NCI-H2081 treated with DMSO at 0.1 percent for 48 hours (cell line): ENCODE measurements around the gene YY2.
"Not testable (repeated sequence)": the region's sequence is repeated elsewhere in the genome, so short reads cannot be mapped to it uniquely, and the experiment has no call there.

Source experiments
- DNase-seq: peaks from one replicate; lab custom pipeline; 2025; lab: John Stamatoyannopoulos, UW

YY2 gene

DNA sequence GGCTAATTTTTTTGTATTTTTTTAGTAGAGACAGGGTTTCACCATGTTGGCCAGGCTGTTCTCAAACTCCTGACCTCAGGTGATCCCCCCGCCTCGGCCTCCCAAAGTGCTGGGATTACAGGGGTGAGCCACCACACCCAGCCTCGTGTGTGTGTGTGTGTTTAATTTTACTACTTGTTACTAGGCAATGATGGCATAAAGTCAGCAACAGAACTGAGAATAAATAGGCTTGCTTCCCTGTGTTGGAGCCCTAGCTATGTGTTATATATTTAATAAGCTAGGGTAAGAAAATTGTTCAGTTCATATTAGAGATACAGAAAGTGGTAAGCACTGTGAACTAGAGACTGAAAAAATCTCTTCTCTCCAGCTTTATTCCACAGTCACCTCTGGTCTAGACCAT, 18.4 kb downstream of the YY2 start:
- DNase-seq = not testable (repeated sequence)

DNA sequence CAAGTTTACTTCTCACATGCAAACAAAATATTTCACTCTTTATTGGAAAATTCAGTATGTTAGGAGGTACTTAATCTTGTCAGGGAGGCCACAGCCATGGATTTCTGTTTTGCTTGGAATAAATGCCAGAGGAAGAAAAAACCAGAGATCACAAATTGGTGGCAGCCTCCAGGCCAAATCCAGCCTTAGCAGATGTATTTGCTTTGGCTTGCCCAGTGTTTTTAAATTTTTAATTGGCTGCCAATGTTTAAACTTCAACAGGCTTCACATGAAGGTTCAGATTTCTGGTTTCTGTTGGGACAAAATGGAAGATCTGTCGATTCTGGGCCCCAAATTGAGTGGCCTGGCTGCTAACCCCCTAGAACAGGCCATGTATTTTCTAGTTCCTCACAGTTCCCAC, 19.2 kb downstream of the YY2 start:
- no peak for DNase-seq

DNA sequence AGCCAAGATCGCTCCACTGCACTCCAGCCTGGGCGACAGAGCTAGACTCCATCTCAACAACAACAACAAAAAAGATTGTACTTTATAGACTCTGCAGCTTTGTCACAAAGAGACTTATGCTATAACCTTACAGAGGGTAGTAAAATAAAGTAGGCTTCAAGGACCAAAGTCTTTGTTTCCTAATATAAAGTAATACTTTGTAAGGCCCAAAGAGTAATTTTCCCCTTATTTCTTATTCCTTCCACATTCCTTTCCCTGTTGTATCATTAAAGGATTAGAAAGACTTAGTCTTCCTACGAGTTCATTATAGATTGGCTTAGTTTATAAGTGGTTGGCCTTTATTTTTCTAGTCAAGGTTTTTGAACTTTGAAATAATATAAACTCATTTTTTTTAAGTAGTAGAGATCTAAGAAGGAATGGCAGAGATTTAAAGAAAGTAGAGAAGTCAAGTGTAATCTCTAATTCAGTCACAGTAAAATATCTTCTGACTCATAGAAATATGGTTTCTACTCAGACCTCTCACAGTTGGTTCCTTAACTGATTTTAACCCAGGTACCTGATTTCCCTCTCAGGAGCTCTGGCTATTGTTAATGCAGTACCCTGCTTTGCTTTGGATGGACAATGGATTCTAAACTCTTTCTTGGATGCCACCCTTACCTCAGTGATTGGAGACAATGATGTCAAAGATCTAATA, 26.2 kb downstream of the YY2 start:
- DNase-seq = no peak

DNA sequence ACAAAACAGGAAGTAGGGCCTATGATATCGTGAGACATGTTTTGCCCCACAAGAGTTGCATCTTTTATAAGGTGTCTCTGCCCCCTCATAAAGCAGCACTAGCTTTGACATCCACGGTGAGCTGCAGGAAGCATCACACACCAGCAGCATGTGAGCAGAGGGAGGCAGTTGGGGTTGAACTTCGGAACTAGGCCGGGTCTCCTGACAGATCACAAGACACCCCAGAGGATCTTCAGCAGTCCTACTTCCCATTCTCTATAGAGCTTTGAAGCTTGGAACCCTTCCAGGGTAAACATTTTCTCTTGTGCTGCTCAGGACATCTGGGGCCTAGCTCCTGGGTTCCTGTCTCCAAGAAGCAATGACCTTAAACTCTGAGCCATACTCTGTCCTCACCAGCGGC, 27.5 kb downstream of the YY2 start:
- no peak for DNase-seq

DNA sequence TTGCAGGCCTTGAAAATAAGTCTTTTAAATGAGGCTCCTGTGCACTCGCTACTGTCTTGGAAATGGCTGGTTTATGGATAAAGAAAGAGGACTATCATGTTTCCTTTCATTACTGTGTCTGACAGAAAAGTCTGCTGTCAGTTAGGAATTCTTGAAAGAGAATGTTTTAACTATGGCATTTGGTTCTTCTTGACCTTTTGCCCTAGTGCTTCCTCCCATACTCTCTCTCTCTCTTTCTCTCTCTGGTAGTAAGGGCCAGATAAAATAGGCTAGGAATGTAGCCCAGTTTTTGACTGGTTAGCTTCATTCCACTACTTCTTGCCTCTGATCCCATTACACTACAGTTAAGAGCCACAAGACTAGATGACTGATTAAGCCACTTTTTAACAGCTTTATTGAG, 29.8 kb downstream of the YY2 start:
- DNase-seq = no peak

DNA sequence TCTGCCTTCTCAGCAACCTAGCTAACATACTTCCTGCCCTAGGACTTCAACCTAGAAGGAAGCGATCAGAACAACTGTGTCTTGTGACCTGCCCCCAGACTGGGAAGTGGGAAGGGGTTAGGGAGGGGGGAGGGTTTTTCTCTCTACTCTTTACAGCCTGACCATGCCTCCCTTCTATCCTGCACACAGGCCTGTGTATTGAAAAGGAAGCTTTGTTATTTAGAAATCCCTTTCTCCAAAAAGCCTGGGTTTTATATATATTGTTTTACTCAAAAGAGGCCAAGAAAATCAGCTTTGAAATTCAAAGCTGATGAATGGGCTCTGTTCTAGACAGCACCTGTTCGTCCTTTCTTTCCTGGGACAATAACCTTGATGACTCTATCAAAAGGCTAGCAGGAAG, 49.5 kb downstream of the YY2 start:
- no peak for DNase-seq

DNA sequence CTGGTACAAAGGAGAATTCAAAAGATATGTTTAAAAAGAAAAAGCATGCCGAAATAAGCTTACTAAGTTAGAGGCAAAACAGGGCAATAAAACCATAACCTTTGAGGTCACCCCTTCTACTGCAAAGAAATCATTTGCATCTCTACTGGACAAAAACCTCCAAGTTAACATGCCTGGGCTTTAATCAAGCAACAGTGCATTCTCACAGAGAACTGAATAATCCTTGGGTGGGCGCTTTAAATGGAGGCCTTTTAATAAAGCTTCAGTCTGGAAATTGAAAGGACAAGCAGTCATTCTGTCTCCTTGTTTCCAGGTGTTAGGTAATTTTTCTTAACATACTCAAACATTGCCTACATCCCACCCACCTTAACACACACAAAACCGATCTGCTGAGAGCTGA, 50.2 kb downstream of the YY2 start:
- DNase-seq = no peak

DNA sequence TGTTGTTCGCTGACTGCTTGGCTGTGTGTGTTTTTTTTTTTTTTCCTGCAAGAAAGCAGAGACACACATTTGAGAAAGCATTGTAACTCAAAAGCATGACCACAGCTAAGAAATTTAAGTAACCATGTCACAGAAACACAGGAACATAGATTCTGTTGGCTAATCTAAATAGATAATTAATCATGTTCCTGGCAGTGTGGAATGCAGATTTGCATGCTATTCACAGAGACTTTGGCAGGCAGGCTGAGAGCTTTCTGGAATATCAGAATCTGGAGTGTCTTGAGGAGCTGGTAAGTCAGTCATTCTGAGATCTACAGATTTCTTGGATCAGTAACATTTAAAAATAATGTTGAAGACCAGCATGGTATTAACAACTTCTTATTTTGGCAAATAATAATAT, 51.5 kb downstream of the YY2 start:
- DNase-seq = no peak
